ENCODE results near the gene RNF126.

GRCh38 chr19:652467-653389 is 10.3 kb downstream of the RNF126 start:
- TF ChIP-seq, protein P1, sequence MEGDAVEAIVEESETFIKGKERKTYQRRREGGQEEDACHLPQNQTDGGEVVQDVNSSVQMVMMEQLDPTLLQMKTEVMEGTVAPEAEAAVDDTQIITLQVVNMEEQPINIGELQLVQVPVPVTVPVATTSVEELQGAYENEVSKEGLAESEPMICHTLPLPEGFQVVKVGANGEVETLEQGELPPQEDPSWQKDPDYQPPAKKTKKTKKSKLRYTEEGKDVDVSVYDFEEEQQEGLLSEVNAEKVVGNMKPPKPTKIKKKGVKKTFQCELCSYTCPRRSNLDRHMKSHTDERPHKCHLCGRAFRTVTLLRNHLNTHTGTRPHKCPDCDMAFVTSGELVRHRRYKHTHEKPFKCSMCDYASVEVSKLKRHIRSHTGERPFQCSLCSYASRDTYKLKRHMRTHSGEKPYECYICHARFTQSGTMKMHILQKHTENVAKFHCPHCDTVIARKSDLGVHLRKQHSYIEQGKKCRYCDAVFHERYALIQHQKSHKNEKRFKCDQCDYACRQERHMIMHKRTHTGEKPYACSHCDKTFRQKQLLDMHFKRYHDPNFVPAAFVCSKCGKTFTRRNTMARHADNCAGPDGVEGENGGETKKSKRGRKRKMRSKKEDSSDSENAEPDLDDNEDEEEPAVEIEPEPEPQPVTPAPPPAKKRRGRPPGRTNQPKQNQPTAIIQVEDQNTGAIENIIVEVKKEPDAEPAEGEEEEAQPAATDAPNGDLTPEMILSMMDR (IDR thresholded peaks at IDR 0.05; ENCODE audit: poor library complexity, severe bottlenecking): no peak
- TF ChIP-seq MXI1 (conservative IDR thresholded peaks at IDR 0.05; ENCODE audit: poor library complexity, severe bottlenecking) (no peak), SMC3 (conservative IDR thresholded peaks at IDR 0.05; ENCODE audit: poor library complexity) (no peak), EZH2 (IDR thresholded peaks at IDR 0.05; ENCODE audit: borderline replicate concordance, insufficient read depth, low read length, poor library complexity, severe bottlenecking) (no peak)

Data from neural cell (in vitro differentiated cells).